ENCODE data around the gene KCNS1.
A peak's percentile ranks its signal among the peaks of the same experiment; 100 is the strongest.
"Not testable (repeated sequence)": the region's sequence is repeated elsewhere in the genome, so short reads cannot be mapped to it uniquely, and the experiment has no call there.

Gene KCNS1

GRCh38 chr20:45100563-45101245 is at the start of gene KCNS1:
Gene KCNS1, minus strand, starts transcription at chr20:45101127. Its CDS starts 1,891 bp downstream, at chr20:45099236.
- no peak for DNase-seq
- in situ Hi-C loops (cut with HindIII; ENCODE audit: low pct_ligation_motif_present, low pct_unique_long_range_greater_than_20kb, low sequenced_read_pairs), result no loop called here

- no peak for DNase-seq
- in situ Hi-C loops (cut with HindIII; ENCODE audit: low pct_ligation_motif_present, low pct_unique_long_range_greater_than_20kb, low sequenced_read_pairs), result no loop called here
These were observed 48.1 kb upstream of the KCNS1 start for GRCh38 chr20:45149062-45149461.

- in situ Hi-C loops (cut with HindIII; ENCODE audit: low pct_ligation_motif_present, low pct_unique_long_range_greater_than_20kb, low sequenced_read_pairs), result no loop called here
- DNase-seq, result no peak
These were observed 39.9 kb upstream of the KCNS1 start for GRCh38 chr20:45140836-45141235.

GRCh38 chr20:45139733-45140375 is 38.9 kb upstream of the KCNS1 start:
- DNase-seq; in situ Hi-C loops (cut with HindIII; ENCODE audit: low pct_ligation_motif_present, low pct_unique_long_range_greater_than_20kb, low sequenced_read_pairs): not testable (repeated sequence)

GRCh38 chr20:45138561-45139300 is 37.8 kb upstream of the KCNS1 start:
- peak; percentile 43 for DNase-seq
- in situ Hi-C loops (cut with HindIII; ENCODE audit: low pct_ligation_motif_present, low pct_unique_long_range_greater_than_20kb, low sequenced_read_pairs), result no loop called here

GRCh38 chr20:45136911-45137310 is 36.0 kb upstream of the KCNS1 start:
- in situ Hi-C loops (cut with HindIII; ENCODE audit: low pct_ligation_motif_present, low pct_unique_long_range_greater_than_20kb, low sequenced_read_pairs), result no loop called here
- DNase-seq, result no peak

GRCh38 chr20:45128099-45128498 is 27.2 kb upstream of the KCNS1 start:
- no peak for DNase-seq
- in situ Hi-C loops (cut with HindIII; ENCODE audit: low pct_ligation_motif_present, low pct_unique_long_range_greater_than_20kb, low sequenced_read_pairs), result no loop called here

GRCh38 chr20:45124365-45124764 is 23.4 kb upstream of the KCNS1 start, which contains the start of gene WFDC12:
Gene WFDC12, minus strand, starts transcription at chr20:45124465. Its CDS starts 18 bp downstream, at chr20:45124447.
- in situ Hi-C loops (cut with HindIII; ENCODE audit: low pct_ligation_motif_present, low pct_unique_long_range_greater_than_20kb, low sequenced_read_pairs), result no loop called here
- no peak for DNase-seq

GRCh38 chr20:45121388-45121787 is 20.5 kb upstream of the KCNS1 start:
- in situ Hi-C loops (cut with HindIII; ENCODE audit: low pct_ligation_motif_present, low pct_unique_long_range_greater_than_20kb, low sequenced_read_pairs), result no loop called here
- DNase-seq, result no peak

GRCh38 chr20:45119556-45120266 is 18.8 kb upstream of the KCNS1 start:
- DNase-seq, result no peak
- in situ Hi-C loops (cut with HindIII; ENCODE audit: low pct_ligation_motif_present, low pct_unique_long_range_greater_than_20kb, low sequenced_read_pairs), result no loop called here

GRCh38 chr20:45118028-45118427 is 17.1 kb upstream of the KCNS1 start:
- in situ Hi-C loops (cut with HindIII; ENCODE audit: low pct_ligation_motif_present, low pct_unique_long_range_greater_than_20kb, low sequenced_read_pairs), result no loop called here
- no peak for DNase-seq

- no peak for DNase-seq
- in situ Hi-C loops (cut with HindIII; ENCODE audit: low pct_ligation_motif_present, low pct_unique_long_range_greater_than_20kb, low sequenced_read_pairs), result no loop called here
These were observed 16.7 kb upstream of the KCNS1 start for GRCh38 chr20:45117581-45117980.

GRCh38 chr20:45115829-45116228 is 14.9 kb upstream of the KCNS1 start:
- in situ Hi-C loops (cut with HindIII; ENCODE audit: low pct_ligation_motif_present, low pct_unique_long_range_greater_than_20kb, low sequenced_read_pairs), result no loop called here
- no peak for DNase-seq

- in situ Hi-C loops (cut with HindIII; ENCODE audit: low pct_ligation_motif_present, low pct_unique_long_range_greater_than_20kb, low sequenced_read_pairs), result no loop called here
- no peak for DNase-seq
These were observed 14.5 kb upstream of the KCNS1 start for GRCh38 chr20:45115386-45115774.

GRCh38 chr20:45114465-45115385 is 13.8 kb upstream of the KCNS1 start, which contains the start of gene WFDC5:
Gene WFDC5, minus strand, starts transcription at chr20:45115174. Its CDS starts 91 bp downstream, at chr20:45115083.
- no peak for DNase-seq
- in situ Hi-C loops (cut with HindIII; ENCODE audit: low pct_ligation_motif_present, low pct_unique_long_range_greater_than_20kb, low sequenced_read_pairs), result no loop called here

GRCh38 chr20:45113865-45114264 is 12.9 kb upstream of the KCNS1 start:
- no peak for DNase-seq
- in situ Hi-C loops (cut with HindIII; ENCODE audit: low pct_ligation_motif_present, low pct_unique_long_range_greater_than_20kb, low sequenced_read_pairs), result no loop called here

- DNase-seq, result no peak
- in situ Hi-C loops (cut with HindIII; ENCODE audit: low pct_ligation_motif_present, low pct_unique_long_range_greater_than_20kb, low sequenced_read_pairs), result no loop called here
These were observed 11.8 kb upstream of the KCNS1 start for GRCh38 chr20:45112754-45113153.
